Left ventricle myocardium superior (tissue), 1 donor: ENCODE results near the gene CAMK2B. TPM values are rescaled to one million over a fixed set of nuclear protein-coding genes. Genes with fewer than 3 reads are reported as not detected.

Experiments
- ATAC-seq: fragments of 200-7000 bp; cut with Tn5 transposase; one replicate; pipeline ENCODE4 v1.9.1; 2020; ENCODE audit warnings: mild to moderate bottlenecking, moderate library complexity
- DNase-seq: peaks from one replicate; pipeline ENCODE4 v3.0.0-alpha.2; 2020
- intact Hi-C: fragments of 100-400 bp; cut with micrococcal nuclease; formaldehyde crosslinking; loops from one replicate; pipeline ENCODE4 v1.11.0; 2022
- total RNA-seq: library from RNA; stranded (reverse); fragmentation: NEBNext Ultra II Directional; extraction: Animal tissue kit (Norgen Biotek cat#: 25700); gene quantifications from one replicate; pipeline ENCODE4 v1.2.1, GENCODE V29; 2021
- donor health status: DM: no; HTN: yes; CAD: no; lungs with severe emphysema.

The CAMK2B gene
- total RNA-seq, 1 donor from 2014 or later, result 98.4 TPM

GRCh38 chr7:44291066-44291732 lies 34.2 kb downstream of the CAMK2B start:
- ATAC-seq (peak; percentile 78), DNase-seq (peak; percentile 92)
- intact Hi-C loops, result no loop called here

GRCh38 chr7:44290252-44290620 lies 35.2 kb downstream of the CAMK2B start:
- ATAC-seq, result no peak
- peak; percentile 26 for DNase-seq
- intact Hi-C loops, result no loop called here

- ATAC-seq, result peak; percentile 8
Measured at GRCh38 chr7:44289341-44290251, 35.8 kb downstream of the CAMK2B start.

GRCh38 chr7:44288811-44289340 lies 36.5 kb downstream of the CAMK2B start:
- intact Hi-C loops, result no loop called here
- no peak for ATAC-seq

More at GRCh38 chr7:44289341-44290251, 35.8 kb downstream of the CAMK2B start:
- DNase-seq, result peak; percentile 49
- intact Hi-C loops, result no loop called here

GRCh38 chr7:44288381-44288685 lies 37.1 kb downstream of the CAMK2B start:
- DNase-seq, result no peak
- intact Hi-C loops, result no loop called here
- ATAC-seq, result no peak

More at GRCh38 chr7:44288811-44289340, 36.5 kb downstream of the CAMK2B start:
- peak; percentile 27 for DNase-seq

GRCh38 chr7:44287488-44288380 lies 37.7 kb downstream of the CAMK2B start:
- intact Hi-C loops, result no loop called here
- ATAC-seq, result no peak
- DNase-seq, result peak; percentile 26

- intact Hi-C loops, result no loop called here
- no peak for ATAC-seq
- peak; percentile 26 for DNase-seq
Measured at GRCh38 chr7:44286618-44287487, 38.5 kb downstream of the CAMK2B start.

GRCh38 chr7:44286182-44286617 lies 39.2 kb downstream of the CAMK2B start:
- peak; percentile 44 for DNase-seq
- intact Hi-C loops, result no loop called here

GRCh38 chr7:44285561-44285960 lies 39.8 kb downstream of the CAMK2B start:
- ATAC-seq (no peak), DNase-seq (no peak)
- intact Hi-C loops, result no loop called here

More at GRCh38 chr7:44286182-44286617, 39.2 kb downstream of the CAMK2B start:
- peak; percentile 4 for ATAC-seq

GRCh38 chr7:44284881-44285541 lies 40.4 kb downstream of the CAMK2B start:
- DNase-seq (peak; percentile 20), ATAC-seq (no peak)
- intact Hi-C loops, result no loop called here

GRCh38 chr7:44284216-44284615 lies 41.2 kb downstream of the CAMK2B start:
- intact Hi-C loops, result no loop called here

GRCh38 chr7:44283381-44284211 lies 41.8 kb downstream of the CAMK2B start:
- ATAC-seq, result peak; percentile 82
- peak; percentile 74 for DNase-seq
- intact Hi-C loops, result no loop called here

More at GRCh38 chr7:44284216-44284615, 41.2 kb downstream of the CAMK2B start:
- DNase-seq, result peak; percentile 28
- no peak for ATAC-seq

- intact Hi-C loops, result no loop called here
- ATAC-seq (no peak), DNase-seq (peak; percentile 22)
Measured at GRCh38 chr7:44282601-44283171, 42.7 kb downstream of the CAMK2B start.

- DNase-seq (peak; percentile 25), ATAC-seq (no peak)
- intact Hi-C loops, result no loop called here
Measured at GRCh38 chr7:44281811-44282600, 43.4 kb downstream of the CAMK2B start.

GRCh38 chr7:44280993-44281721 lies 44.2 kb downstream of the CAMK2B start:
- DNase-seq, result peak; percentile 62
- ATAC-seq, result peak; percentile 12
- intact Hi-C loops, result no loop called here
